Activated CD8-positive, alpha-beta memory T cell treated with anti-CD3 and anti-CD28 coated beads for 48 hours (primary cell): Measurements from ENCODE around the gene EEFSEC.

ENCODE experiments used
- DNase-seq, 3 experiments: peaks; one replicate each; pipeline ENCODE4 v3.0.0-alpha.2; 2020; ENCODE audit warnings: low read depth in 2 of 3, low spot score in 2 of 3

EEFSEC gene

GRCh38 chr3:128313071-128313725 lies 159.9 kb downstream of the EEFSEC start:
- DNase-seq, result no peak

DNA sequence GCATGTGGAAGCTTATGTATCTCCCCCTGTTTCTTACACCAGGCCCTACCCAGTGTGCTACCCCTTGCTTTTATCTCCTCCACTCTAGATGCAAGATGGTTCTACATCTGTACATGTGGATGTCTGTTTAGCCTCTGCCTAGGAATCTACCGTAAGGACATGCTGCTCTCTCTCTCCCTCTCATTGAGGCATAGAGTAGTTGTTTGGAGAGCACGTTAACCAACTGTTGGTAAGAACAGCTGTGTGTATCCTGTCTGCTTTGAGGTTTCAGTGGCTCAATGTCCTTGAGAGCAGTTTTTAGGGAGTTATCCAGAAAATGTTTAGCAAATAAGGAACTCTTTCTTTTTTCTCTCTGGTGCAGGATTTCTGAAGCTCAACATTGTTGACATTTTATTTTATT lies 160.7 kb downstream of the EEFSEC start:
- DNase-seq, result no peak

DNA sequence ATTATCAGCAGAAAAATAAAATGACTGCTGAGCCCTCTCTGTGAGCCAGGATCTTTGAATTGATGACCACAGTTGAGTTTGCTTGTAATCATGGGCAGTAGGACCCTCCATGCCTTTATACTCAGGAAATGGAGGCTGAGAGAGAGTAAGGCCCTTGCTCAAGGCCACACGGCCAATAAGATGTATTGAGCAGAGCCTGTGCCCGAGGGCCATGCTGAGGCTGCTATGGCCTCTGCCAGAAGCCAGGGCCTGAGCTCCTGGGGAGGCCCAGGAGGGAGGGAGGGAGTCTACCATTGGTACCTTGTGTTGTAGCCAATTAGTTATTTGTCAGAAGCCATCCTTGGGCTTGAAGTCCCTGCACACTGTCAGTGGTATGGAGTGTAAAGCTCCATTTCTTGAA lies 162.0 kb downstream of the EEFSEC start:
- DNase-seq, result no peak

GRCh38 chr3:128316481-128316891 lies 163.2 kb downstream of the EEFSEC start:
- DNase-seq, result peak in 1 of 3 experiments; percentile 2

DNA sequence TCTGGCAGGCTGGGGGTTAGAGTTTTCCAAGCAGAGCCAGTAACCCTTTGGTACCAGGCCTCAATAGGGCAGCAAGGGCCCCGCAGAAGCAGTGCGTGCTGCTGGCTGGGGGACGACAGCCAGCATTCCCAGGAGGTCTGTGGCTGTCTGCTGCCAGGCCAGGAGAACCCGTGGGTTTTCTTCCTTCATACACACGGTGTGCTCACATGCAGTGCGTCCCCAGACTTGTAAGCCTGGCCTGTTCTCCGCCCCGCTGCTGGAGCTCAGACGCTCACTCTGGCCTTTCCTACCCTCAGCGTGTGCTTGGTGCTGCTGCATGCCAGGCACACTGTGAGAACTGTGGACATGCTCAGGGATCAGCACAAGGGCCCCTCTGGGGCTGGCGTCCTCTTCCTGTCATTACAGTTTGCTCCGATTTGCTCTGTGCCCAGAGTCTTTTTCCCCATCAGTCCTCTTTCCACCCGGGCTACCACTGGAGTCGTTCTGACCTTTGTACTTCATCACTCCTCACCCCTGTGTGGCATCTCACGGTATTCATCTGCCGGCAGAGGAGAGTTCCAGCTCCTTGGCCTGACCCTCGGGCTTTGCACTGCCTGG lies 163.9 kb downstream of the EEFSEC start:
- DNase-seq, result no peak

- DNase-seq, result no peak
Observed at GRCh38 chr3:128317698-128318231, 164.5 kb downstream of the EEFSEC start.

DNA sequence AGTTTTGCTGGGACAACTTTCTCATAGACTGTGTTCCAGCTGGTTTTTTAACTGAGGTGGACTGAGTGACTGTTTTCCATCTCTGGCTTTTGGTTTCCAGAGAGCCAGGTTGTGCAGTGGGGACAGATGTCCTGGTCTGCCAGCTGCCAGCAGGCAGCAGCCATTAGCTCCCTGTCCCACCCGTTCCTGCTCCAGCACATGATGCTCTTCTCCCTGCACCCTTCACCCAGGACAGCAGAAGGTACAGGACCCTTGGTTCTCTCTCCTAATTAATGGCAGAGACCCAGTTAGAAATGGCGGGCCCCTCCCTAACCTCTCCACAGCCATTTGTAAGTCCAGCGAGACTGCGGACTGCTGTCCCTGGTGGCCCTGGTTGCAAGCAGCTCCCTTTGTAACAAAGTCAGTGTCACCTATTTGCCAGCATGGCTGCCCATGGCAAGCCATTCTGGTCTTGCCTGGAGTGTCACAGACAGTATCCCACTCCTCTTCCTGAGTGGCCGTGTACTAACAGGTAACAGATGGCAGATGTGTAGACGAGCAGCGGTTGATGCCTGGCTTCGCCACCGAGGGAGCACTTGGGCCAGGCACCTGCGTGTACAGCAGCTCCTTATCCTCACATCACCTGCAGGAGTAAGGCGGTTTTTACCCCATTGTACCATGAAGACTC lies 165.1 kb downstream of the EEFSEC start:
- no peak for DNase-seq

- DNase-seq, result no peak
Observed at GRCh38 chr3:128319107-128319506, 165.8 kb downstream of the EEFSEC start.

DNA sequence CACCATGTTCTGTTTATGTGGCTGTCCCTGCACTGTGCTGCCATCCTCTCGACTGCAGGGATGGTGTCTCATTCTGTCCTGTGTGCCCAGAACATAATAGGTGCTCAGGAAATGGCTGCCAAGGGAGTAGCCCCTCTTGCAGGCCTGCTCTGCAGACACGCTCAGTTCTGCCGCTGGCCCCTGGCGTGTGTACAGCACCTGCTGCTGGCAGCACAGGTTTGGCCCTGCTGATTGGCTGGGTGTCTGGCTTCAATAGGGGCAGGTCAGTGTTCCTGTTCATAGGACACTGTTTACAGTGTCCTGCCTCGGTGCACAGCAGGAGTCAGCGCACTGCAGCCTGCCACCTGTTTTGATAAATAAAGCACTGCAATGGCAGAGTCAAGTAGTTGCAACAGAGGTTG lies 166.5 kb downstream of the EEFSEC start:
- no peak for DNase-seq

- DNase-seq, result no peak
Observed at GRCh38 chr3:128320551-128321340, 167.5 kb downstream of the EEFSEC start.

- DNase-seq, result no peak
Observed at GRCh38 chr3:128321418-128321817, 168.1 kb downstream of the EEFSEC start.

GRCh38 chr3:128322030-128323022 lies 169.0 kb downstream of the EEFSEC start:
- DNase-seq, result peak in 2 of 3 experiments; percentile 10 to 15

DNA sequence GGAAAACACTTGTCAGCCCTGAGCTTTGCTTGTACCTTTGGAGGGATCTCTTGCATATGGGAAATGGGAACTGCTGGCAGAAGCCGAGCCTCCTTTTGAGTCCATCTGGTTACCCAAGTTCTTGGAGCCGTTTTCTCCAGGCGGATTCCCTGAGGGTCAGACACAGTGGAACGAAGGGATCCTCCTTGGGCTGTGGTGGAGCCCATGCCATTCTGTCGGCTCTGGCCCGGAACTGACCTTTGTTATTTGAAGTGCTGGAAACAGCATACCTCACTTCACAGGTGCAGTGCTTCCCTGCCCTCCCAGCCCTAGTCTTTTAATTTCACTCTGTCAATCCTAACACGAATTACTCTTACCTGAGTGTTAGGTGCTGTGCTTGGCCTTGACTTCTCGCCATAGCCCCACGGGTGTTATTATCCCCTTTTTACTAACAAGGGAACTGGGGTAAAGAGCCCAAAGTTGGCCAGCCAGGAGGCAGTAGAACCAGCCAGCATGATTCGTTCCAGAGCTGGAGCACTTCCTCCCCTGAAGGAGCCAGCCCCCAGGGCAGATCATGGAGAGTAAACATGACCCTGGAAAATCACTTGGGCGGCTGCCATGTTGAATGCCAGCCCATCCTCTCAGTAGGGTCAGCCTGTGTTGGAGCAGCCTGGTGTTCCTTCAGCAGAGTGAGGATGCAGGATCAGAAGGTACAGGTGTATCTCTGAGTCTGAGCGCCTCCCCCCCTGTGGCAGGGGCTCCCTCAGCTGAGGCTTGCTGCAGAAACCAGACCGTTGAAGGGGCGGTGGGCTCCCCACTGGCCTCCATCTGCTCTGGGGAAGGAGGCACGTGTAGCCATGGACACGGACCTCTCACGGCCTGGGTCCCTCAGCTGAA lies 170.2 kb downstream of the EEFSEC start:
- no peak for DNase-seq

DNA sequence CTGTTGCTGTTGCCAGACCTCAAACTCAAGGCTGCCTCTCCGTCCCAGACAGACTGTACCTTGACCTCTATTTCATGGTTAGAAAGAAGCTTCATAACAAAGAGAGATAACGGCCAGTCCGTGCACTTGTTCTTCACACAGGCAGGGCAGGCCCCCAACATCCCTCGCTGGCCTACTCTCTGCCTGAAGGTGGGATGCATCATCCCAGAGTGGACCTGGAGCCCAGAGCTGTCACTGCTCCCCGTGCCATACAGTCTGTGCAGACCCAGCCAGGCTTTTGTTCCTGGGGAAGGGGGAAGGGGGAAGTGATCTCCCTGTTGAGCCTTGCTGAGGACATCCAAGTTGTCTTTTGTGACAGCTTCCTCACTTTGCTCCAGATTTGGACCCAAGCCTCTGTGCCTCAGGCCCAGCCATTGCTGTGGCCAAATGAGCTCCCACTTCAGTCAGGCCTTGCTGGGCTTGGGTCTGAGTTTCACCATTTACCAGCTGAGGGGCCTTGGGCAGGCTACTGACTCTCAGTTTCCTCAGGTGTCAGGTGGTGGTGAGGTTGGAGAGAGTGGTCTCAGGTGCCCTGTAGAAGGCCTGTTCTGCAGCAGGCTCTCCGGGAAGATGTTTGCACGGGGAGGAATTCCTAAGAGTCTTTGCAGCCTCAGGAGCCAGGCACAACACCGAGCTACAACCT lies 171.8 kb downstream of the EEFSEC start:
- no peak for DNase-seq

DNA sequence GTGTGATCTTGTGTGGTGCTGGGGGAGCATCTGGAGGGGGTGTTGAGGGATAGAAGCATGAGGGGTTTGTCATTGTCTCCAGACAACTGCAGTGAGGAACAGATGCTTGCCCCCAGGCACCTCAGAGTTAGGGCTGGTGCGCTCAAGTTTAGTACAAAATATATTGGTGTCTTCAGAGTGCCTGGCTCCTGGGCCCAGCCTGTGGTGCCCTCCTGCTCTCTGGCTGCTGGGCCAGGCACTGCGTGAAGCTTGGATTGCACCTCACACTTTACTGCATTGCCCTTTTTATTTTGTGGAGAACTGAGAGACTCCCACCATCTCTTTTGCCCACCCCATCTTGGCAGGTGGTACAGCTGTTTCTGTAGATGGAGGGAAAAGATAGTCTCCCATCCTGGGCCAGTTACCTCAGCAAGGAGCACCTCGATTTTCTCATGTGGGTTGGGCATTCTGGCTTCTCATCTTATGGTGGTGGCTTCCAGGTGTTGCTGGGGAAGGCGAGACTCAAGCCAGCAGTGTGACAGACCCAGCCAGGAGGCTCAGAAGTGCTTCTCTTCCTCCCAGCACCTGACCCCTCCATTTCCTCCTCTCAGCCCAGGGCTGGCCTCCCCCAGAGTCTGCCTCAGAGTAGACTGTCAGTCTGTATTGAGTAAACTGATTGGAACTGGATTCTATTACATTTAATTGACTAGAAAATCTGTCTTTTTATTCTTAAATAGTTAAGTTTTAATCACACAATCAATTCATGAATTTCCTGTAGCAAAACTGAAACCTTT lies 173.0 kb downstream of the EEFSEC start:
- no peak for DNase-seq

DNA sequence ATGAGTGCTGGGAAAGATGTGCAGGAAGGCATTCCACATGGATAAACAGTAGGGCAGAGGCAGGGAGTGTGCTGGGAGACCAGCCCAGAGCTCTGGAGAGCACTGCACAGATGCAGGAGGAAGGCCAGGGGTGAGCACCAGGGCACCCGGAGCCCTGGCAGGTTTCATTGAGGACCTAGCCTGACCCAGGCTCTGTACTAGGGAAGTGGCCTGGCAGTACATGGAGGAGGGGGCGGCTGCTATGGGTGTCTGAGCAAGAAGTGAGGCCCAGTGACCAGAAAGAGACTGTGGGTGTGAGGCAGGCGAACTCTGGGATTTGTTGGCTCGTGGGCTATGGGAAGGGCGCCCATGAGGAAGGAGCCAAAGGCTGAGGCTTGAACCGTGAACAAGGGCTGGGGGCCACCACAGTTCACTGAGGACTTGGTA lies 174.3 kb downstream of the EEFSEC start:
- DNase-seq, result no peak

GRCh38 chr3:128328546-128329458 lies 175.5 kb downstream of the EEFSEC start:
- no peak for DNase-seq
